Uterus (tissue), 2 donors: ENCODE results near the gene C1QTNF9B.

Experiments
- CTCF ChIP-seq, 4 experiments: fragments of 200-600 bp in 2 of 4; fragments of 450-650 bp in 2 of 4; sonication (generic) in 2 of 4; IDR thresholded peaks; one replicate each; pipeline ENCODE4 v1.5.1; 2016 to 2019; ENCODE audit warnings: antibody characterized with exemption in 4 of 4, mild to moderate bottlenecking in 2 of 4, moderate library complexity in 1 of 4
- POLR2A ChIP-seq, 2 donors: fragments of 450-650 bp; IDR thresholded peaks; one replicate each; pipeline ENCODE4 v1.6.1; 2016; ENCODE audit warnings: antibody characterized with exemption in 2 of 2, mild to moderate bottlenecking in 1 of 2, moderate library complexity in 1 of 2

DNA sequence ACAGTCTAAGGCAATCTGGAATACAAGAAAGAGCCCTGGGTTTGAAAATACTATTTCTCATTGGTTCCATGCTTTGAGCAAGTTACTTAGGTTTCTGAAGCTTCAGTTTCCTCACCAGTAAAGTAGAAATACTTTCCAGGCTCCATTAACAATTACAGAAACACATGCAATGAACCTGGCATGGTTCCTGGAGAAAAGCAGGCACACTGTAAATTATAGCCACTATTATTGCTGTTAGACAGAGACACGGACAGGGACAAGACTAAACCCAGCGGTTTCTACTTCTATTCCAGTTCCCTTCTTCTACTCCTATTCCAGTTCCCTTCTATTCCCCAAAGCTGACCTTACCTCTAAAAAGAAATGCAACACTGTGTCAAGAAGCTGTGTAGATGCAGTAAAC, 49.3 kb downstream of the C1QTNF9B start:
- TF ChIP-seq POLR2A (IDR thresholded peaks at IDR 0.05) (no peak), CTCF (IDR thresholded peaks at IDR 0.05) (no peak)
